Mesenteric fat pad (tissue), 1 donor: Measurements from ENCODE around the gene ABCA3. TPM values are rescaled to one million over a fixed set of nuclear protein-coding genes. Genes with fewer than 3 reads are reported as not detected.
"Not testable (repeated sequence)": the region's sequence is repeated elsewhere in the genome, so short reads cannot be mapped to it uniquely, and the experiment has no call there.

ENCODE experiments used
- DNase-seq: peaks from one replicate; pipeline ENCODE4 v3.0.0-alpha.2; 2020; ENCODE audit warnings: low spot score
- long read RNA-seq: library from polyadenylated mRNA; unstranded; transcript quantifications from one replicate; pipeline ENCODE4 v2.0.0, GENCODE V29; 2020
- total RNA-seq: library from RNA; stranded (reverse); fragmentation: NEBNext Ultra II Directional; extraction: Animal tissue kit (Norgen Biotek cat#: 25700); gene quantifications from one replicate; pipeline ENCODE4 v1.2.1, GENCODE V29; 2021
- donor health status: DM: yes; HTN: yes; CAD: no.

ABCA3 gene
- total RNA-seq = 19.5 TPM
- long read RNA-seq, partial matches to known transcripts = 32 of 45 reads
- long read RNA-seq, other reads (novel, unspliced or antisense) = 13 of 45 reads

GRCh38 chr16:2340564-2341455 lies at the start of gene ABCA3:
Gene ABCA3, minus strand, starts transcription at chr16:2340728. Its CDS starts 14,262 bp downstream, at chr16:2326466.
- DNase-seq = peak; percentile 99

GRCh38 chr16:2388875-2389433 lies 48.4 kb upstream of the ABCA3 start:
- no peak for DNase-seq

GRCh38 chr16:2388139-2388874 lies 47.8 kb upstream of the ABCA3 start:
- DNase-seq = no peak

- DNase-seq = no peak
These were observed 46.5 kb upstream of the ABCA3 start for GRCh38 chr16:2386990-2387389.

- not testable (repeated sequence) for DNase-seq
These were observed 45.5 kb upstream of the ABCA3 start for GRCh38 chr16:2385982-2386381.

- DNase-seq = no peak
These were observed 44.8 kb upstream of the ABCA3 start for GRCh38 chr16:2385190-2385836.

GRCh38 chr16:2384426-2384825 lies 43.9 kb upstream of the ABCA3 start:
- no peak for DNase-seq

GRCh38 chr16:2383501-2383900 lies 43.0 kb upstream of the ABCA3 start:
- no peak for DNase-seq

GRCh38 chr16:2374644-2375043 lies 34.1 kb upstream of the ABCA3 start:
- DNase-seq = no peak

GRCh38 chr16:2373176-2373575 lies 32.6 kb upstream of the ABCA3 start:
- no peak for DNase-seq

- no peak for DNase-seq
These were observed 32.2 kb upstream of the ABCA3 start for GRCh38 chr16:2372684-2373083.

GRCh38 chr16:2371421-2371820 lies 30.9 kb upstream of the ABCA3 start:
- no peak for DNase-seq

GRCh38 chr16:2370721-2371120 lies 30.2 kb upstream of the ABCA3 start:
- no peak for DNase-seq

GRCh38 chr16:2366660-2367309 lies 26.3 kb upstream of the ABCA3 start:
- no peak for DNase-seq

GRCh38 chr16:2365397-2366294 lies 25.1 kb upstream of the ABCA3 start:
- no peak for DNase-seq

- DNase-seq = no peak
These were observed 24.2 kb upstream of the ABCA3 start for GRCh38 chr16:2364638-2365210.

GRCh38 chr16:2362218-2362617 lies 21.7 kb upstream of the ABCA3 start:
- no peak for DNase-seq

- no peak for DNase-seq
These were observed 20.6 kb upstream of the ABCA3 start for GRCh38 chr16:2361129-2361528.

GRCh38 chr16:2359919-2360318 lies 19.4 kb upstream of the ABCA3 start:
- DNase-seq = no peak
